Activated CD8-positive, alpha-beta T cell treated with anti-CD3 and anti-CD28 coated beads for 36 hours (primary cell): ENCODE results near the gene ROMO1. TPM values are rescaled to one million over a fixed set of nuclear protein-coding genes. Genes with fewer than 3 reads are reported as not detected.
"Not testable (repeated sequence)": the region's sequence is repeated elsewhere in the genome, so short reads cannot be mapped to it uniquely, and the experiment has no call there.

ENCODE experiments used
- ATAC-seq: fragments of 200-7000 bp; cut with Tn5 transposase; one replicate; pipeline ENCODE4 v1.10.0; 2021; ENCODE audit warnings: mild to moderate bottlenecking, moderate library complexity
- CTCF ChIA-PET: fragments of 350-600 bp; sonication (Branson Sonifier 250); formaldehyde crosslinking; loops from one replicate; lab custom pipeline; 2021; ENCODE audit warnings: antibody characterized with exemption; lab: Charles Lee
- POLR2A ChIA-PET: fragments of 350-600 bp; sonication (Branson Sonifier 250); formaldehyde crosslinking; loops from one replicate; lab custom pipeline; 2021; ENCODE audit warnings: antibody characterized with exemption; lab: Charles Lee
- DNase-seq: peaks from one replicate; pipeline ENCODE4 v3.0.0-alpha.2; 2020
- H3K27ac Mint-ChIP-seq: one replicate; pipeline ENCODE4 v1.8.0; 2021; ENCODE audit warnings: mild to moderate bottlenecking, mixed read lengths
- H3K27me3 Mint-ChIP-seq: one replicate; pipeline ENCODE4 v1.8.0; 2021; ENCODE audit warnings: mixed read lengths
- H3K36me3 Mint-ChIP-seq: one replicate; pipeline ENCODE4 v1.8.0; 2021; ENCODE audit warnings: low read depth, mixed read lengths
- H3K4me1 Mint-ChIP-seq: one replicate; pipeline ENCODE4 v1.8.0; 2021; ENCODE audit warnings: low read depth, mixed read lengths
- H3K4me3 Mint-ChIP-seq: one replicate; pipeline ENCODE4 v1.8.0; 2021; ENCODE audit warnings: mild to moderate bottlenecking, moderate library complexity, mixed read lengths
- H3K9me3 Mint-ChIP-seq: one replicate; pipeline ENCODE4 v1.8.0; 2021; ENCODE audit warnings: mixed read lengths
- CTCF ChIP-seq: fragments of 200-600 bp; IDR thresholded peaks from one replicate; pipeline ENCODE4 v1.8.0; 2022; ENCODE audit warnings: antibody characterized with exemption, mild to moderate bottlenecking
- intact Hi-C: fragments of 100-400 bp; cut with micrococcal nuclease; formaldehyde crosslinking; loops from one replicate; pipeline ENCODE4 v1.10.0; 2022
- total RNA-seq, 2 experiments: library from RNA; stranded (reverse); gene quantifications; one replicate each; pipeline ENCODE4 v1.2.3, GENCODE V29; 2021

ROMO1 gene
- total RNA-seq, 2 experiments from 2014 or later = 146 to 148 TPM

- Mint-ChIP-seq H3K27me3 (no peaks in the 10 kb centered on the region), H3K27ac (peak overlapping the region; percentile 65), H3K36me3 (peaks cover 72% of the 10 kb centered on the region), H3K4me3 (no peak overlapping the region), H3K4me1 (peaks cover 26% of the 10 kb centered on the region), H3K9me3 (no peaks in the 10 kb centered on the region)
- POLR2A ChIA-PET = interaction anchor here (0.6 to 35.7 kb wide), 10 partner anchors 24 to 240 kb away, joined by 3 to 1214 read pairs (median 4); partner anchors contain the start of genes RBM39 and SPAG4
- CTCF ChIA-PET = interaction anchor here (0.7 to 2.8 kb wide), 3 partner anchors 15 to 37 kb away, joined by 3 to 6 read pairs (median 4); no protein-coding TSS in a partner anchor
- no peak for TF ChIP-seq CTCF
- intact Hi-C loops = no loop called here
- ATAC-seq (no peak), DNase-seq (no peak)
Measured at GRCh38 chr20:35702824-35703695, 3.9 kb downstream of the ROMO1 start.

- no peak for TF ChIP-seq CTCF
- H3K9me3 Mint-ChIP-seq = no peaks in the 10 kb centered on the region
- CTCF ChIA-PET = interaction anchor here (0.7 to 2.8 kb wide), 3 partner anchors 30 to 103 kb away, joined by 3 to 6 read pairs (median 3); no protein-coding TSS in a partner anchor
- ATAC-seq = no peak
- DNase-seq = no peak
- H3K4me3 Mint-ChIP-seq = no peak overlapping the region
- POLR2A ChIA-PET = interaction anchor here (0.9 to 35.7 kb wide), 6 partner anchors 22 to 89 kb away, joined by 3 to 1214 read pairs (median 5); partner anchors contain the start of genes CPNE1, RBM12, RBM39 and SPAG4
- intact Hi-C loops = no loop called here
- H3K36me3 Mint-ChIP-seq = peaks cover 74% of the 10 kb centered on the region
- peak overlapping the region; percentile 51 for H3K27ac Mint-ChIP-seq
- no peaks in the 10 kb centered on the region for H3K27me3 Mint-ChIP-seq
- peaks cover 30% of the 10 kb centered on the region for H3K4me1 Mint-ChIP-seq
Measured at GRCh38 chr20:35704514-35705261, 5.5 kb downstream of the ROMO1 start.

- H3K27me3 Mint-ChIP-seq, H3K9me3 Mint-ChIP-seq, DNase-seq, ATAC-seq, intact Hi-C loops, H3K4me3 Mint-ChIP-seq, H3K27ac Mint-ChIP-seq: not testable (repeated sequence)
- Mint-ChIP-seq H3K4me1 (peaks cover 33% of the 10 kb centered on the region), H3K36me3 (peaks cover 77% of the 10 kb centered on the region)
- ChIA-PET CTCF (interaction anchor here (1.3 kb wide), 1 partner anchor 87 kb away, joined by 3 read pairs; no protein-coding TSS in a partner anchor), POLR2A (interaction anchor here (1.3 to 35.7 kb wide), 3 partner anchors 21 to 90 kb away, joined by 3 to 1214 read pairs (median 6); partner anchors contain the start of genes CPNE1, RBM12, RBM39 and SPAG4)
Measured at GRCh38 chr20:35705894-35706293, 6.7 kb downstream of the ROMO1 start.

GRCh38 chr20:35706591-35707529, 7.7 kb downstream of the ROMO1 start:
- H3K4me3 Mint-ChIP-seq, ATAC-seq, H3K9me3 Mint-ChIP-seq, intact Hi-C loops, H3K27me3 Mint-ChIP-seq, DNase-seq: not testable (repeated sequence)
- H3K36me3 Mint-ChIP-seq = peaks cover 82% of the 10 kb centered on the region
- CTCF ChIA-PET = interaction anchor here (1.0 to 1.3 kb wide), 4 partner anchors 8 to 88 kb away, joined by 3 to 4 read pairs (median 3); partner anchors contain the start of genes NFS1 and ROMO1
- H3K4me1 Mint-ChIP-seq = peaks cover 39% of the 10 kb centered on the region
- peak overlapping the region; percentile 46 for H3K27ac Mint-ChIP-seq
- POLR2A ChIA-PET = interaction anchor here (35.7 kb wide), 1 partner anchor 20 kb away, joined by 1214 read pairs; the partner anchor contains the start of gene RBM39

- peaks cover 45% of the 10 kb centered on the region for H3K4me1 Mint-ChIP-seq
- ChIA-PET POLR2A (interaction anchor here (0.7 to 36.9 kb wide), 5 partner anchors 7 to 250 kb away, joined by 3 to 1214 read pairs (median 3); partner anchors contain the start of genes NFS1, RBM39 and ROMO1), CTCF (interaction anchor here (1.3 kb wide), 1 partner anchor 89 kb away, joined by 3 read pairs; no protein-coding TSS in a partner anchor)
- ATAC-seq = no peak
- H3K4me3 Mint-ChIP-seq = no peak overlapping the region
- no peak for DNase-seq
- H3K36me3 Mint-ChIP-seq = peaks cover 79% of the 10 kb centered on the region
- no peaks in the 10 kb centered on the region for H3K9me3 Mint-ChIP-seq
- intact Hi-C loops = no loop called here
- no peak for TF ChIP-seq CTCF
- H3K27me3 Mint-ChIP-seq = no peaks in the 10 kb centered on the region
- peak overlapping the region; percentile 59 for H3K27ac Mint-ChIP-seq
Measured at GRCh38 chr20:35708502-35708901, 9.3 kb downstream of the ROMO1 start.
